ENCODE data around the gene PRR16. TPM values are rescaled to one million over a fixed set of nuclear protein-coding genes. Genes with fewer than 3 reads are reported as not detected.

The PRR16 gene
- total RNA-seq, 2 donors from 2014 or later, result 19.8 to 25.5 TPM

DNA sequence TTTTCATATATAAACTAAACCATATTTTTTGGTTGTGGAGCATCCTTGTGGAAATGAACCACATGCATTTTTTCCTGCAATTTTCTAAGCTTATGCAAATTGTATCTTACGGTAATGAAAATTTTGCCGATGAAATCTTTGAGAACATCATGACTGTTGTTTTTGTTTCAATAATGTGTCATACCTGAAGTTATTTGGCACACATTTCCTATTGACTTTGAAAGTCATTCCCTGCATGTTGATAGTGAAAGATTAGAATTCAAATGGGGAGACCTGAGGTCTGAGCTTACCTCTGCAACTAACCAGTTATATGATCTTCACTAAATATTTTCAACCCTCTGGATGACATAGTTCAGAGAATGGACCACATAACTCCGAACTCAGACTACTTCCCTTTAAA lies 88.5 kb downstream of the PRR16 start:
- H3K4me1 ChIP-seq (ENCODE audit: control insufficient read depth in 1 of 2, low read depth in 2 of 2), result peaks cover 0 to 18% of the 10 kb centered on the region in 2 donors
- H3K4me3 ChIP-seq, result no peak overlapping the region
- no peaks in the 10 kb centered on the region for H3K9me3 ChIP-seq
- TF ChIP-seq, protein P1, sequence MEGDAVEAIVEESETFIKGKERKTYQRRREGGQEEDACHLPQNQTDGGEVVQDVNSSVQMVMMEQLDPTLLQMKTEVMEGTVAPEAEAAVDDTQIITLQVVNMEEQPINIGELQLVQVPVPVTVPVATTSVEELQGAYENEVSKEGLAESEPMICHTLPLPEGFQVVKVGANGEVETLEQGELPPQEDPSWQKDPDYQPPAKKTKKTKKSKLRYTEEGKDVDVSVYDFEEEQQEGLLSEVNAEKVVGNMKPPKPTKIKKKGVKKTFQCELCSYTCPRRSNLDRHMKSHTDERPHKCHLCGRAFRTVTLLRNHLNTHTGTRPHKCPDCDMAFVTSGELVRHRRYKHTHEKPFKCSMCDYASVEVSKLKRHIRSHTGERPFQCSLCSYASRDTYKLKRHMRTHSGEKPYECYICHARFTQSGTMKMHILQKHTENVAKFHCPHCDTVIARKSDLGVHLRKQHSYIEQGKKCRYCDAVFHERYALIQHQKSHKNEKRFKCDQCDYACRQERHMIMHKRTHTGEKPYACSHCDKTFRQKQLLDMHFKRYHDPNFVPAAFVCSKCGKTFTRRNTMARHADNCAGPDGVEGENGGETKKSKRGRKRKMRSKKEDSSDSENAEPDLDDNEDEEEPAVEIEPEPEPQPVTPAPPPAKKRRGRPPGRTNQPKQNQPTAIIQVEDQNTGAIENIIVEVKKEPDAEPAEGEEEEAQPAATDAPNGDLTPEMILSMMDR (IDR thresholded peaks at IDR 0.05), result no peak
- no peak overlapping the region for H3K27ac ChIP-seq
- no peaks in the 10 kb centered on the region for H3K27me3 ChIP-seq (replicated peaks; ENCODE audit: insufficient read depth)
- DNase-seq (ENCODE audit: low spot score), result no peak
- H3K36me3 ChIP-seq, result no peaks in the 10 kb centered on the region
- ATAC-seq (ENCODE audit: insufficient number of reproducible peaks, low FRiP score, low read depth), result no peak

DNA sequence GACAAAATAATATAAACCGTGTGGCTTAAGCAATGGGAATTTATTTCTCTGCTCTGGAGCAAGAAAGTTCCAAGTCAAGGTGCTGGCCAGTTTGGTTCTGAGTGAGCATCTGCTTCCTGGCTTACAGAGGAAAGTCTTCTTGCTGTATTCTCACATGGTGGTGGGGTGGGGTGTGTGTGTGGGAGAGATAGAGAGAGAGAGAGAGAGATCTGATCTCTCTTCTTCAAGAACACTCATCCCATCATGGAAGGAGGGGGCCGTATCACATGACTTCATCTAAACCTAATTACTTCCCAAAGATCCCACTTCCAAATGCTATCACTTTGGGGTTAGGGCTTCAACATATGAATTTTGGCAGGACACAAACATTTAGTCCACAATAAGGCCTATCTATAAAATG lies 91.2 kb downstream of the PRR16 start:
- no peak for DNase-seq (ENCODE audit: low spot score)
- no peak for ATAC-seq (ENCODE audit: insufficient number of reproducible peaks, low FRiP score, low read depth)
- Histone ChIP-seq H3K27ac (no peak overlapping the region), H3K4me3 (no peak overlapping the region), H3K36me3 (no peaks in the 10 kb centered on the region), H3K4me1 (ENCODE audit: control insufficient read depth in 1 of 2, low read depth in 2 of 2) (peaks cover 0 to 9% of the 10 kb centered on the region in 2 donors), H3K9me3 (no peaks in the 10 kb centered on the region), H3K27me3 (replicated peaks; ENCODE audit: insufficient read depth) (no peaks in the 10 kb centered on the region)
- TF ChIP-seq, protein P1 (IDR thresholded peaks at IDR 0.05), result no peak

DNA sequence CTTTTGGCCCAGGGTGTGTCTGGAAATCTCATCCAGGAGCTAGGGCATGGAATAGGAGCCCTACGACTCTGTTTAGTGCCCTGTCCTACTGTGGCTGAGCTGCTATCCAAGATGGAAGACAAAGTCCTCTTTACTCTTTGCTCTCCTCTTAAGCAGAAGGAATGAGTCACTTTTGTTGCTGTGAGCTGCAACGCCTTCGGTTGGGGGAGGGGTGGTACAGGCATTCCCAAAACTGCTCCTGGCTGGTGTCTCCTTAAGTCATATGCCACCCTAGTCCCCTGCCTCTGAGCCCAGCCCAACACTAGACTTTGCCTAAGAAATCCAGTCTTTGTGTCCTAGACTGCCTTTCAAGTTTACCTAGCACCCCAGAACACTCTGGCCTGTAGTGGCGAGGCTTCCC lies 99.9 kb downstream of the PRR16 start:
- Histone ChIP-seq H3K4me1 (ENCODE audit: control insufficient read depth in 1 of 2, low read depth in 2 of 2) (peaks cover 3 to 6% of the 10 kb centered on the region in 2 donors), H3K4me3 (no peak overlapping the region), H3K27ac (no peak overlapping the region), H3K9me3 (no peaks in the 10 kb centered on the region), H3K36me3 (no peaks in the 10 kb centered on the region), H3K27me3 (replicated peaks; ENCODE audit: insufficient read depth) (no peaks in the 10 kb centered on the region)
- DNase-seq (ENCODE audit: low spot score) (no peak), ATAC-seq (ENCODE audit: insufficient number of reproducible peaks, low FRiP score, low read depth) (no peak)
- TF ChIP-seq, protein P1 (IDR thresholded peaks at IDR 0.05), result no peak

DNA sequence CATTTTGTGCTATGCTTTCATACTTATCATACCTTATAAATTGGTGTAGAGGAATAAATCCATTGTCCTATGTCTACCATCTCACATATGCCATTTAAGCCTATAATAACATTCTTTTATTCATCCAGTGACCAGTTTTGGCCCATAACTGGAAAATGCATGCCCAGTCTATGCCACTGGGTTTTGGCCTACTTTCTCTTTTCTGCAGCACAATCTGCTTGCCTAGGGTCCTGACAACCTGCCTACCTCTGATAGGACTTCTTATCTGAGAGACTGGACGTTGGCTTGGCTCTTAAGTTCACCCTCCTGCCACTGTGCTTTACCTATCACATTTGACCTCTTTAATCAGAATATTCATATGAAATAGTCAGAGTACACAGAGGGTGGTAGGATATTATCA lies 103.0 kb downstream of the PRR16 start:
- Histone ChIP-seq H3K9me3 (no peaks in the 10 kb centered on the region), H3K36me3 (no peaks in the 10 kb centered on the region), H3K27me3 (replicated peaks; ENCODE audit: insufficient read depth) (no peaks in the 10 kb centered on the region), H3K4me1 (ENCODE audit: control insufficient read depth in 1 of 2, low read depth in 2 of 2) (peaks cover 3 to 6% of the 10 kb centered on the region in 2 donors), H3K27ac (no peak overlapping the region), H3K4me3 (no peak overlapping the region)
- DNase-seq (ENCODE audit: low spot score) (no peak), ATAC-seq (ENCODE audit: insufficient number of reproducible peaks, low FRiP score, low read depth) (no peak)
- TF ChIP-seq, protein P1 (IDR thresholded peaks at IDR 0.05), result no peak

DNA sequence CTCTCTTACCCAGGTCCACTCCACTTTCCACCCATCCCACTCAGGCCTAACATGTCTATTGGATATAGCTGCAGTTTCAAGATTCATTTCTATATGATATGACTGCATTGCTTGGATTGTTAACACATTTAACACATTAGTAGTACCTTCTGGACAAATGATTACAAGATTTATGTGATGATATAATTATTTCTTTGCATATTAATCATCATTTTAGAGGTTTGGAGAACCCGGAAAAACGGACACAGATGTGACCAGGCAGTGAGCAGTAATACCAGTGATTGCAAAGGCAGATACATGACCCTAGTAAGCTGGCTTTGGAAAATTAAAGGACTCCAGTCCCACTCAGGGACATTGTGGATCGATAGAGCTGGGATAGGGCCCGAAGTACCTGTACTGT lies 103.8 kb downstream of the PRR16 start:
- no peaks in the 10 kb centered on the region for H3K27me3 ChIP-seq (replicated peaks; ENCODE audit: insufficient read depth)
- H3K9me3 ChIP-seq, result no peaks in the 10 kb centered on the region
- ATAC-seq (ENCODE audit: insufficient number of reproducible peaks, low FRiP score, low read depth), result no peak
- no peak for DNase-seq (ENCODE audit: low spot score)
- TF ChIP-seq, protein P1 (IDR thresholded peaks at IDR 0.05), result no peak
- H3K4me3 ChIP-seq, result no peak overlapping the region
- H3K36me3 ChIP-seq, result no peaks in the 10 kb centered on the region
- peaks cover 3 to 6% of the 10 kb centered on the region in 2 donors for H3K4me1 ChIP-seq (ENCODE audit: control insufficient read depth in 1 of 2, low read depth in 2 of 2)
- no peak overlapping the region for H3K27ac ChIP-seq

Data from thoracic aorta (tissue), 2 donors.